HG03103 (cell line): ENCODE measurements around the gene SERINC5.
"Not testable (repeated sequence)": the region's sequence is repeated elsewhere in the genome, so short reads cannot be mapped to it uniquely, and the experiment has no call there.

ENCODE experiments used
- ATAC-seq: cut with Tn5 transposase; IDR thresholded peaks from one replicate; pipeline ENCODE4 v1.9.1; 2021; ENCODE audit warnings: low read depth; ENCODE audit not compliant: unreplicated experiment

Gene SERINC5

GRCh38 chr5:80181618-80182211 lies 74.1 kb downstream of the SERINC5 start:
- ATAC-seq: no peak

- ATAC-seq: no peak
Observed at GRCh38 chr5:80177236-80177635, 78.6 kb downstream of the SERINC5 start.

- no peak for ATAC-seq
Observed at GRCh38 chr5:80175337-80175736, 80.5 kb downstream of the SERINC5 start.

GRCh38 chr5:80174790-80175189 lies 81.1 kb downstream of the SERINC5 start:
- ATAC-seq: no peak

- ATAC-seq: no peak
Observed at GRCh38 chr5:80172067-80172695, 83.7 kb downstream of the SERINC5 start.

DNA sequence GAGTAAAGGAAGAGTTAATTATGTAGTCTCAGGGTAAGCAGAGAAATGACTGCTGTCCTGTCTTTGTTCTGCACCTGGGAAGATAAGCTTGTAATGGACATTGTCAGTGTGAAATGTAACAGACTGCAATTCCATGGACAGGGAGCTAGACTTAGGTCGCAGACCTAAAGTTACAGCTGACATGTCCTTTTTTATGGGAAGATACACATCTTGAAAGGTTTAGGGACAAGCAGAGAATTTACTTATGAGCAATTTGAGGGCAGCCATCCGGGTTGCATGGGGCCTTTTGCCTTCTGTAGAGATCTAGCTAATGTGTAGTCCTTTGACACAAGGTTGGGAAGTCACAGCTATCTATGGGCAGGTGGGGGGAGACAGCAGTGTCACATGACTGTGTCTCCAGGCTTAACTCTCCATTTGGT lies 85.7 kb downstream of the SERINC5 start:
- no peak for ATAC-seq

GRCh38 chr5:80168388-80169028 lies 87.3 kb downstream of the SERINC5 start:
- ATAC-seq: no peak

GRCh38 chr5:80165452-80165851 lies 90.4 kb downstream of the SERINC5 start:
- ATAC-seq: no peak

- no peak for ATAC-seq
Observed at GRCh38 chr5:80161165-80161564, 94.7 kb downstream of the SERINC5 start.

- ATAC-seq: no peak
Observed at GRCh38 chr5:80160242-80160641, 95.6 kb downstream of the SERINC5 start.

DNA sequence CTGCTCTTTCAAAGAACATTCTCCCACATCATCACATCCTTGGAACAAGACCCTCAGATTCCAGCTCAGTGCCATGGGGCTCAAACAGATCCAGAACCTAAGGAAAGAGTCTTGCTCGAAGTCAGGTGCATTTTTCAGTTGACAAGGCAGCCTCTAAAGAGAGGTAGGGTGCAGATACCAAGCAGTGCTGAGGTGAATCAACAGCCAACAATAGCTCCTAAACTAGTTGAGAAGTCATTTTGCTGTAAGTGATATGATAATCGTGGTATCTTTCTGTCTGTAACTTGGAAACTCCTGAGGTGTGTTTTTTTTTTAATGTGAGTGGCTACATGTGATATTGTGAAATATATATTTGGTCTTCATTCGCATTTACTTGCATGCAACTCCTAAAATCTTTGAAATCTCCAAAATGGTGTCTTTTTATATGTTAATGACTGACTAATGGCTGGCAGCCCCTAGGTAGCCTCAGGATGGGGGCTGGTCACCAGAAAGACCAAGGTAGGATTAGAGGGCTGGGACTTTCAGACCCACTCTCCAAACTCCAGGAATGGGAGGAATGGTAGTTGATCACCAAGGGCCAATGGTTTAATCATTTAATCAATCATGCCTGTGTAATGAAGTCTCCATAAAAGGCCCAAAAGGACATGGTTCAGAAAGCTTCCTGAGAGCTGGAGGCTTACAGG lies 96.6 kb downstream of the SERINC5 start:
- no peak for ATAC-seq

- ATAC-seq: no peak
Observed at GRCh38 chr5:80156156-80156555, 99.7 kb downstream of the SERINC5 start.

DNA sequence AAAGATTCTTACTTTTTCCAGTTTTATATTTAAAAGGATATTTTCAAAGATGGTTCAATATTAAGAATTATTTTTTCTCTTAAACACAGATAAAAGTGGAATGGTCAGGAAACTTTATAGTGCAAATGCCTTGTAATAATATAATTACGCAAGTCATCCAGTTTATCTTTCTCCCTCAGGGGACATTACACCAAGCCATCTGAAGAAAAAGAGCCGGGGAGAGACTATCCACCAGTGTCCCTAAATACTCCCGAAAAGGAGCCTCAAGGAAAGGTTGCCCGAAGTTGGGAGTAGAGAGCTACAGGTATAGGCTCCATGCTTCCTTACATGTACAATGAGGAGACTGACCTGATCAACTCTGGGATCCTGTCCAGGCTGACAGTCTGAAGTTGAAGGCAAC lies 101.1 kb downstream of the SERINC5 start:
- no peak for ATAC-seq

GRCh38 chr5:80154289-80154688 lies 101.6 kb downstream of the SERINC5 start:
- not testable (repeated sequence) for ATAC-seq

- ATAC-seq: no peak
Observed at GRCh38 chr5:80153586-80154126, 102.2 kb downstream of the SERINC5 start.

DNA sequence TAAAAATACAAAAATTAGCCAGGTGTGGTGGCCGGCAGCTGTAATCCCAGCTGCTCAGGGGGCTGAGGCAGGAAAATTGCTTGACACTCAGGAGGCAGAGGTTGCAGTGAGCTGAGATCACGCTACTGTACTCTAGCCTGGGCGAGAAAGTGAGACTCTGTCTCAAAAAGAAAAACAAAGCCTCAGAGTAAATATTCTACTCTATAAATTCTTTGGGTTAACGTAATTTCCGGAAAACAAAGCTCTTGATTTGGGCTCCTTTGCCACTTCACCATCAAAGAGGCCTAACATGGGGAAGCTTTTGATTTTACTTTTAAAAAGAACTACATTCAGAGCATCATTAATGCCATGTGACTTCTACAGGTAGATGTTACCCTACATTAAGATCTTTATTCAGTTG lies 103.1 kb downstream of the SERINC5 start:
- no peak for ATAC-seq

DNA sequence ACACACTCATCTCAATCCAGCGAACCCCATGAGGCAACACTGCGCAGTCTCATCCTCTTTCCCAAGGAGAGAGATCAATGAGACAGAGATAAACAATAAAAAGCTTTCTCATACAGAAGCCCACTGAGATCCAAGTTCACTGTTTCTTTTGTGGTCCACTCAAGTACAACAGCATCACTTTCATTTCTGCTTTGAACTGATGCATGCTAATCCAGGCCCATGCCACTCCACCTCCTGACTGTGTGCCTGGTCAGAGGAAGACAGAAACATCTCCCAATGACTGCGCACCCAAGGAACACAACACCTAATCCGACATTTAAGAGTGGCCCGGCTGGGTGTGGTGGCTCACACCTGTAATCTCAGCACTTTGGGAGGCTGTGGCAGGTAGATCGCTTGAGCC lies 104.0 kb downstream of the SERINC5 start:
- ATAC-seq: no peak

DNA sequence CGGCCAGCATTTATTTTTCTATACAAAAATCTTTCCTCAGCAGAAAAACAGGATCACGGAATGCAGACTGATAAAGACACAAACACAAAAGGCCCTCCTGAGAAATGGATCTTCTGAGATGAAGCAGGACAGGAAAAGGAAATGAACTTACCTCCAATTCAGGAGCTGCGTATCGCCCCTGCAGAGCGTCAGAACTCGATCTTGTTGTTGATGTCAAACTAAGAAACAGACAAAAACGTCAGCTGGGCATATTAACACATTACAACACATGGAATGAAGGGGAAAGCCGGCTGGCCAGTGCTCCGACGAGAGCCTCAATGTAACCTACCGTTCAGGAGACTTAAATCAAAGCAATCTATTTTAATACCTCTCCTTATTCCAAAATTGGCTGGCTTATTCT lies 105.1 kb downstream of the SERINC5 start:
- no peak for ATAC-seq

DNA sequence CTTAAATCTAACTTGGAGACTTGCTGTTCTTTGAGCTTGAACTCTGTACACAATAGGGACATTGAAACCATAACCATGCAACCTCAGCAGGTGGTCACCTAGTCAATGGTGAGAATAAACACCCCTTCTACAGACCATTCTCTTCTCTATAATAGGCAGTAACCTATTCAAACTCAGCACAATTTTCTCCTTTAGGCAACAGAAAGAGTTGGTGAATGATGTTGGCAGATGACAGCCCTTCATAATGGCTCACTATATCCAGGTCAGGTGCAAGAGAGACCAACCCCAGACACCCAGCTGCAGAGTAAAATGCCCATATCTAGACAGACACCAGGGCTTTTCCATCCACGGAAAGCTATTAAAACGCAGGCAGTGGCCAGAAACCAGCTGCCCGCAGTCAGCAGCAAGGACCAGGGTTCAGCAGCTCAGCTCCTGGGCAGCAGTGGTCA lies 106.7 kb downstream of the SERINC5 start:
- no peak for ATAC-seq

GRCh38 chr5:80147119-80147815 lies 108.6 kb downstream of the SERINC5 start:
- no peak for ATAC-seq

DNA sequence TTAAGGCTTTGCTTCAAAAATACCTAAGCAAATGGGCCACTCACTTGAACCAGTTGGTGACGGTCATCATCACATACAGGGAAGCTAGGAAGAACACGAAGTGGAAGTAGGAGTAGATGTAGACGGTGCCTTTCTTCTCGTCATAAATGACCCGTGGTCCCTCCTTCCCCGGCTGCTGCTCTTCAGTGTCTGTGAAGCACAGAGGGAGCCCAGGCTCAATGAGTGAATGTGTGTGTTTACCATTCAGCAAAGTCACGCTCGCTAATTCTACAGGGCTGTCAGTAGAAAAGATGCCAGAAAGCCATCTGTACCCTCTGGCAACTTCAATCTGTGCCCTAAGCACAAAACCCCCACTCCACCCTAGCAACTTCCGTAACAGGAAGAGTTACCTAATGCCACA lies 109.8 kb downstream of the SERINC5 start:
- no peak for ATAC-seq
